Astrocyte of the cerebellum (primary cell): ENCODE data around the gene FTO.

Experiments
- DNase-seq: peaks from one replicate; pipeline ENCODE4 v3.0.0-alpha.2; 2011; ENCODE audit warnings: low read depth
- H3K4me3 ChIP-seq: 2 replicates; pipeline ENCODE4 v1.5.1; 2011; ENCODE audit warnings: mild to moderate bottlenecking, low read depth, low read length, moderate library complexity
- CTCF ChIP-seq: IDR thresholded peaks from 2 replicates; pipeline ENCODE4 v1.5.1; 2012; ENCODE audit warnings: low read length, low read depth, moderate library complexity, mild to moderate bottlenecking; ENCODE audit errors: missing control alignments
- in situ Hi-C: cut with HindIII; loops from 2 replicates; pipeline ENCODE4 v1.10.0; 2017; ENCODE audit warnings: low sequenced_read_pairs

Gene FTO

GRCh38 chr16:53768167-53768566 lies 64.2 kb downstream of the FTO start:
- no peak for TF ChIP-seq CTCF
- in situ Hi-C loops, result no loop called here
- no peak overlapping the region for H3K4me3 ChIP-seq
- no peak for DNase-seq

GRCh38 chr16:53768593-53768992 lies 64.6 kb downstream of the FTO start:
- peak; percentile 92 for DNase-seq
- in situ Hi-C loops, result no loop called here
- no peak for TF ChIP-seq CTCF
- no peak overlapping the region for H3K4me3 ChIP-seq

- no peak for DNase-seq
- in situ Hi-C loops, result no loop called here
- no peak for TF ChIP-seq CTCF
- no peak overlapping the region for H3K4me3 ChIP-seq
Measured at GRCh38 chr16:53769185-53769584, 65.2 kb downstream of the FTO start.

- H3K4me3 ChIP-seq, result no peak overlapping the region
- in situ Hi-C loops, result loop anchor here (10.0 kb wide), 2 partner anchors 515 to 1165 kb away; partner anchors contain the start of genes IRX3 and IRX5
- no peak for TF ChIP-seq CTCF
- no peak for DNase-seq
Measured at GRCh38 chr16:53769787-53770186, 65.8 kb downstream of the FTO start.

- in situ Hi-C loops, result loop anchor here (10.0 kb wide), 2 partner anchors 514 to 1164 kb away; partner anchors contain the start of genes IRX3 and IRX5
- no peak overlapping the region for H3K4me3 ChIP-seq
- no peak for DNase-seq
- no peak for TF ChIP-seq CTCF
Measured at GRCh38 chr16:53770641-53771040, 66.7 kb downstream of the FTO start.

- no peak overlapping the region for H3K4me3 ChIP-seq
- in situ Hi-C loops, result loop anchor here (10.0 kb wide), 2 partner anchors 513 to 1163 kb away; partner anchors contain the start of genes IRX3 and IRX5
- TF ChIP-seq CTCF, result no peak
- DNase-seq, result no peak
Measured at GRCh38 chr16:53771655-53772497, 67.9 kb downstream of the FTO start.
